OCI-LY7 (cell line): ENCODE data around the gene VPS72.
"Not testable (repeated sequence)": the region's sequence is repeated elsewhere in the genome, so short reads cannot be mapped to it uniquely, and the experiment has no call there.

ENCODE experiments used
- EZH2phosphoT487 ChIP-seq: fragments of 200-600 bp; sonication (generic); IDR thresholded peaks from 2 replicates; pipeline ENCODE4 v1.6.1; 2018; ENCODE audit warnings: low read depth, borderline replicate concordance, mild to moderate bottlenecking, mixed run types, antibody characterized with exemption, low read length, moderate library complexity, mixed read lengths
- TF ChIP-seq, protein P1 (sequence below): fragments of 200-600 bp; sonication (generic); conservative IDR thresholded peaks from 2 replicates; pipeline ENCODE4 v1.5.1; 2014; ENCODE audit warnings: mild to moderate bottlenecking, antibody characterized with exemption, low read length, moderate library complexity, mixed read lengths

DNA sequence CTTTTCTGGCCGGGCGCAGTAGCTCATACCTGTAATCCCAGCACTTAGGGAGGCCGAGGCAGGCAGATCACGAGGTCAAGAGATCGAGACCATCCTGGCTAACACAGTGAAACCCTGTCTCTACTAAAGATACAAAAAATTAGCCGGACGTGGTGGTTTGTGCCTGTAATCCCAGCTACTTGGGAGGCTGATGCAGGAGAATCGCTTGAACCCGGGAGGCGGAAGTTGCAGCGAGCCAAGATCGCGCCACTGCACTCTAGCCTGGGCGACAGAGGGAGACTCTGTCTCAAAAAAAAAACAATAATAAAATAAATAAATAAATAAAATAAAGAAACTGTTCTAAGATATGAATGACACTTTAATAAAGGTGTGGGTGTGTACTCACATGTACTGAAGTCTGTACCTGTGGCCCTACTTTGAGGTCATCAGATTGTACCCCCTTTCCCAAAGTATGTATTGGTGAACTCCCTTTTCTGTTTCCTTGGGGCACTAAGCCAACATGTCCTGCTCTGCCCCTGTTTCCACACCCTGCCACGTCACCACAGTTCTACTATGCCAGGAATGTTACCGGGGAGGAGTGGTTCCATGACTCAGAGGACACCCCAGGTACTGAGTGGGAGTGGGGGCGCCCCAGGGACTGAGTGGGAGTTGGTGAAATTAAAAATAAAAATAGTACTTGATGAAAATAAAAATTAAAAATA, 5.0 kb upstream of the VPS72 start:
- TF ChIP-seq, protein P1, sequence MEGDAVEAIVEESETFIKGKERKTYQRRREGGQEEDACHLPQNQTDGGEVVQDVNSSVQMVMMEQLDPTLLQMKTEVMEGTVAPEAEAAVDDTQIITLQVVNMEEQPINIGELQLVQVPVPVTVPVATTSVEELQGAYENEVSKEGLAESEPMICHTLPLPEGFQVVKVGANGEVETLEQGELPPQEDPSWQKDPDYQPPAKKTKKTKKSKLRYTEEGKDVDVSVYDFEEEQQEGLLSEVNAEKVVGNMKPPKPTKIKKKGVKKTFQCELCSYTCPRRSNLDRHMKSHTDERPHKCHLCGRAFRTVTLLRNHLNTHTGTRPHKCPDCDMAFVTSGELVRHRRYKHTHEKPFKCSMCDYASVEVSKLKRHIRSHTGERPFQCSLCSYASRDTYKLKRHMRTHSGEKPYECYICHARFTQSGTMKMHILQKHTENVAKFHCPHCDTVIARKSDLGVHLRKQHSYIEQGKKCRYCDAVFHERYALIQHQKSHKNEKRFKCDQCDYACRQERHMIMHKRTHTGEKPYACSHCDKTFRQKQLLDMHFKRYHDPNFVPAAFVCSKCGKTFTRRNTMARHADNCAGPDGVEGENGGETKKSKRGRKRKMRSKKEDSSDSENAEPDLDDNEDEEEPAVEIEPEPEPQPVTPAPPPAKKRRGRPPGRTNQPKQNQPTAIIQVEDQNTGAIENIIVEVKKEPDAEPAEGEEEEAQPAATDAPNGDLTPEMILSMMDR, result not testable (repeated sequence)
- TF ChIP-seq EZH2phosphoT487, result not testable (repeated sequence)
